H1 (cell line): ENCODE data around the gene HMCN2.

ENCODE experiments used
- CTCF ChIP-seq, 3 experiments: IDR thresholded peaks; 1 replicate in 2 of 3; 2 replicates in 1 of 3; pipeline versions ENCODE4 v1.5.1 to v1.6.1; 2011; ENCODE audit warnings: low read length in 3 of 3, mild to moderate bottlenecking in 3 of 3, inconsistent platforms in 2 of 3, low read depth in 1 of 3, moderate library complexity in 1 of 3; ENCODE audit not compliant: insufficient read depth in 1 of 3; ENCODE audit errors: control extremely low read depth in 1 of 3
- EZH2 ChIP-seq: fragments of 200-600 bp; sonication (generic); IDR thresholded peaks from 2 replicates; pipeline ENCODE4 v1.7.1; 2012; ENCODE audit warnings: low read depth, mild to moderate bottlenecking, moderate library complexity, low read length, inconsistent platforms; ENCODE audit not compliant: severe bottlenecking
- HDAC2 ChIP-seq, 2 experiments: fragments of 300-600 bp in 1 of 2; sonication (generic) in 1 of 2; IDR thresholded peaks; 2 replicates each; pipeline ENCODE4 v1.6.1; 2011 to 2012; ENCODE audit warnings: low read depth in 2 of 2, low read length in 2 of 2, mild to moderate bottlenecking in 2 of 2, moderate library complexity in 2 of 2, borderline replicate concordance in 1 of 2, inconsistent platforms in 1 of 2
- POLR2A ChIP-seq, 2 experiments: IDR thresholded peaks; 1 replicate in 1 of 2; 2 replicates in 1 of 2; pipeline ENCODE4 v1.6.1; 2011; ENCODE audit warnings: low read depth in 2 of 2, low read length in 2 of 2, mild to moderate bottlenecking in 2 of 2; ENCODE audit errors: control extremely low read depth in 1 of 2
- RBBP5 ChIP-seq: IDR thresholded peaks from 2 replicates; pipeline ENCODE4 v1.7.1; 2012; ENCODE audit warnings: low read depth, mild to moderate bottlenecking, inconsistent platforms, low read length, moderate library complexity, borderline replicate concordance
- RXRA ChIP-seq: IDR thresholded peaks from 2 replicates; pipeline ENCODE4 v1.6.1; 2011; ENCODE audit warnings: low read depth, mild to moderate bottlenecking, low read length, moderate library complexity; ENCODE audit not compliant: insufficient read depth

DNA sequence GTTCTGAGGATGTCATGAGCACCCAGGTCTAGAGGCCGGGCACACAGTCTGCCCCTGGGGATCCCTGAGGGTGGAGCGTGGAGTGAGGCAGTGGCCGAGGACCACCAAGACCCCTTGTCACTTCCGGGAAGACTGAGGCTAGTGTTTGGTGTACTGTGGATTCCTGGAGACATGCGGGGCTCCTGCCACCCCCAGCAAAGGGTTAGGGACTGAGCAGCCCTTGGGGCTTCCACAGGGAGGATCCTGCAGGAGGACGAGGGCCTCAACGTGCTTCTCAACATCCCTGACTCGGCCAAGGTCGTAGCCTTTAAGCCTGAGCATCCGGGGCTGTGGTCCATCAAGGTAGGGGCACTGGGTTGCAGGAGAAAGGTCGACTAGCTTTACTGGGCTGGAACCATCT, 29.9 kb downstream of the HMCN2 start:
- TF ChIP-seq POLR2A (IDR thresholded peaks at IDR 0.05; ENCODE audit: control extremely low read depth in 1 of 2, low read depth in 2 of 2, low read length in 2 of 2), result no peak
- no peak for TF ChIP-seq EZH2
- no peak for TF ChIP-seq CTCF (IDR thresholded peaks at IDR 0.05; ENCODE audit: control extremely low read depth in 1 of 3, insufficient read depth in 1 of 3, low read depth in 1 of 3, low read length in 3 of 3)
- TF ChIP-seq HDAC2 (IDR thresholded peaks at IDR 0.05; ENCODE audit: borderline replicate concordance in 1 of 2, low read depth in 2 of 2, low read length in 2 of 2), result no peak
- TF ChIP-seq RXRA, result no peak
- TF ChIP-seq RBBP5, result no peak
